Kidney epithelial cell (primary cell): ENCODE data around the gene AWAT2. TPM values are rescaled to one million over a fixed set of nuclear protein-coding genes. Genes with fewer than 3 reads are reported as not detected.

ENCODE experiments used
- DNase-seq: peaks from one replicate; pipeline ENCODE4 v3.0.0-alpha.2; 2010; ENCODE audit warnings: low read depth
- H3K27me3 ChIP-seq: 2 replicates; pipeline ENCODE4 v1.6.0; 2011; ENCODE audit warnings: low read length; ENCODE audit not compliant: control insufficient read depth, insufficient read depth
- H3K36me3 ChIP-seq: 2 replicates; pipeline ENCODE4 v1.5.1; 2011; ENCODE audit warnings: low read length; ENCODE audit not compliant: control insufficient read depth, insufficient read depth
- H3K4me3 ChIP-seq: 2 replicates; pipeline ENCODE4 v1.5.1; 2011; ENCODE audit warnings: low read depth, mild to moderate bottlenecking, control low read depth, low read length
- CTCF ChIP-seq: IDR thresholded peaks from 2 replicates; pipeline ENCODE4 v1.5.1; 2011; ENCODE audit warnings: mild to moderate bottlenecking, moderate library complexity, low read length, control low read depth, inconsistent platforms; ENCODE audit not compliant: insufficient read depth, poor library complexity, severe bottlenecking
- total RNA-seq: library from RNA; depleted of rRNA; stranded (reverse); fragments of >200 nt; gene quantifications from 2 replicates; pipeline ENCODE4 v1.2.3, GENCODE V29; 2015

The AWAT2 gene
- total RNA-seq, 1 donor from 2014 or later: not detected

GRCh38 chrX:70087857-70088630 lies 38.3 kb upstream of the AWAT2 start:
- no peak for DNase-seq
- no peak for TF ChIP-seq CTCF

GRCh38 chrX:70084592-70085240 lies 35.0 kb upstream of the AWAT2 start:
- no peak for TF ChIP-seq CTCF
- no peaks in the 10 kb centered on the region for H3K36me3 ChIP-seq
- peaks cover 3% of the 10 kb centered on the region for H3K27me3 ChIP-seq
- no peak for DNase-seq
- no peak overlapping the region for H3K4me3 ChIP-seq

More at GRCh38 chrX:70087857-70088630, 38.3 kb upstream of the AWAT2 start:
- Histone ChIP-seq H3K4me3 (no peak overlapping the region), H3K36me3 (no peaks in the 10 kb centered on the region), H3K27me3 (peaks cover 3% of the 10 kb centered on the region)

- no peak for DNase-seq
- Histone ChIP-seq H3K36me3 (no peaks in the 10 kb centered on the region), H3K4me3 (no peak overlapping the region), H3K27me3 (no peaks in the 10 kb centered on the region)
- TF ChIP-seq CTCF: no peak
These were observed 33.0 kb upstream of the AWAT2 start for GRCh38 chrX:70082723-70083122.

- Histone ChIP-seq H3K36me3 (no peaks in the 10 kb centered on the region), H3K4me3 (no peak overlapping the region), H3K27me3 (no peaks in the 10 kb centered on the region)
- no peak for DNase-seq
- TF ChIP-seq CTCF: no peak
These were observed 30.1 kb upstream of the AWAT2 start for GRCh38 chrX:70079870-70080269.

- no peak for TF ChIP-seq CTCF
- Histone ChIP-seq H3K27me3 (no peaks in the 10 kb centered on the region), H3K4me3 (no peak overlapping the region), H3K36me3 (no peaks in the 10 kb centered on the region)
- DNase-seq: no peak
These were observed 29.6 kb upstream of the AWAT2 start for GRCh38 chrX:70079297-70079696.

GRCh38 chrX:70066646-70067045 lies 16.9 kb upstream of the AWAT2 start:
- no peaks in the 10 kb centered on the region for H3K27me3 ChIP-seq
- H3K36me3 ChIP-seq: no peaks in the 10 kb centered on the region
- no peak overlapping the region for H3K4me3 ChIP-seq
- DNase-seq: no peak
- no peak for TF ChIP-seq CTCF
